ENCODE measurements around the gene ZBTB40.

ZBTB40 gene

GRCh38 chr1:22451702-22452480 lies at the start of gene ZBTB40:
Gene ZBTB40, plus strand, starts transcription at chr1:22451851. Its CDS starts 38,098 bp downstream, at chr1:22489949.
- DNase-seq = peak; percentile 95

- DNase-seq = no peak
These were observed 49.1 kb upstream of the ZBTB40 start for GRCh38 chr1:22402356-22403053.

GRCh38 chr1:22404486-22404885 lies 47.2 kb upstream of the ZBTB40 start:
- no peak for DNase-seq

GRCh38 chr1:22406722-22407495 lies 44.7 kb upstream of the ZBTB40 start:
- no peak for DNase-seq

GRCh38 chr1:22408230-22408629 lies 43.4 kb upstream of the ZBTB40 start:
- DNase-seq = no peak

- DNase-seq = no peak
These were observed 41.2 kb upstream of the ZBTB40 start for GRCh38 chr1:22410401-22410800.

- no peak for DNase-seq
These were observed 40.6 kb upstream of the ZBTB40 start for GRCh38 chr1:22410928-22411495.

GRCh38 chr1:22411589-22411988 lies 40.1 kb upstream of the ZBTB40 start:
- DNase-seq = no peak

GRCh38 chr1:22412932-22413727 lies 38.5 kb upstream of the ZBTB40 start:
- no peak for DNase-seq

- DNase-seq = no peak
These were observed 37.9 kb upstream of the ZBTB40 start for GRCh38 chr1:22413799-22414198.

GRCh38 chr1:22414244-22414751 lies 37.4 kb upstream of the ZBTB40 start:
- DNase-seq = no peak

- DNase-seq = peak; percentile 46
These were observed 36.2 kb upstream of the ZBTB40 start for GRCh38 chr1:22415489-22415888.

GRCh38 chr1:22416555-22417454 lies 34.8 kb upstream of the ZBTB40 start:
- DNase-seq = peak; percentile 87

- no peak for DNase-seq
These were observed 34.2 kb upstream of the ZBTB40 start for GRCh38 chr1:22417466-22417865.

- no peak for DNase-seq
These were observed 33.3 kb upstream of the ZBTB40 start for GRCh38 chr1:22418312-22418711.

GRCh38 chr1:22418933-22419382 lies 32.7 kb upstream of the ZBTB40 start:
- no peak for DNase-seq

- peak; percentile 70 for DNase-seq
These were observed 31.1 kb upstream of the ZBTB40 start for GRCh38 chr1:22420455-22421053.

GRCh38 chr1:22426781-22427180 lies 24.9 kb upstream of the ZBTB40 start:
- DNase-seq = no peak

- no peak for DNase-seq
These were observed 23.0 kb upstream of the ZBTB40 start for GRCh38 chr1:22428672-22429071.

- no peak for DNase-seq
These were observed 19.7 kb upstream of the ZBTB40 start for GRCh38 chr1:22431965-22432364.

All from activated CD8-positive, alpha-beta memory T cell treated with anti-CD3 and anti-CD28 coated beads for 24 hours (primary cell).